Spinal cord (tissue), 10 donors: ENCODE data around the gene UBE4B. TPM values are rescaled to one million over a fixed set of nuclear protein-coding genes. Genes with fewer than 3 reads are reported as not detected.
"Not testable (repeated sequence)": the region's sequence is repeated elsewhere in the genome, so short reads cannot be mapped to it uniquely, and the experiment has no call there.

ENCODE experiments used
- DNase-seq, 6 donors: peaks; one replicate each; pipeline versions ENCODE4 v3.0.0 to v3.0.0-alpha.2; 2013 to 2015; ENCODE audit warnings: low spot score in 6 of 6, low read depth in 4 of 6
- H3K27ac ChIP-seq: one replicate; pipeline ENCODE4 v1.5.1; 2013; ENCODE audit warnings: low read depth, low read length, control low read depth
- H3K27me3 ChIP-seq: one replicate; pipeline ENCODE4 v1.6.1; 2013; ENCODE audit warnings: low read length; ENCODE audit not compliant: control insufficient read depth, insufficient read depth
- H3K36me3 ChIP-seq: one replicate; pipeline ENCODE4 v1.6.1; 2013; ENCODE audit warnings: low read length; ENCODE audit not compliant: control insufficient read depth, insufficient read depth
- H3K4me1 ChIP-seq: one replicate; pipeline ENCODE4 v1.6.1; 2013; ENCODE audit warnings: low read length; ENCODE audit not compliant: control insufficient read depth, insufficient read depth
- H3K4me3 ChIP-seq: one replicate; pipeline ENCODE4 v1.5.1; 2013; ENCODE audit warnings: low read depth, low read length, control low read depth
- H3K9me3 ChIP-seq: one replicate; pipeline ENCODE4 v1.6.1; 2013; ENCODE audit warnings: low read length; ENCODE audit not compliant: control insufficient read depth, insufficient read depth
- WGBS: methylation state at CpG from one replicate; pipeline ENCODE4 v1.1.5; 2013; ENCODE audit warnings: missing lambda C conversion rate; ENCODE audit not compliant: insufficient coverage; 5-methylcytosine and 5-hydroxymethylcytosine counted together
- polyA plus RNA-seq, 2 donors: library from polyadenylated mRNA; unstranded; fragments of 120-200 nt; gene quantifications; one replicate each; pipeline ENCODE4 v1.2.1, GENCODE V29; 2013; ENCODE audit not compliant: insufficient read length in 2 of 2
- total RNA-seq, 2 donors: library from RNA; depleted of rRNA in 1 of 2; stranded (reverse); fragments of 120-200 nt in 1 of 2; fragments of >200 nt in 1 of 2; gene quantifications; one replicate each; pipeline versions ENCODE4 v1.2.3 to v1.2.4, GENCODE V29; 2013 to 2014
- donor health status: healthy.

UBE4B gene
- total and polyA plus RNA-seq, 4 donors: 35.4 to 47.6 (median 39.3) TPM

- H3K27me3 ChIP-seq: no peaks in the 10 kb centered on the region
- no peak overlapping the region for H3K4me3 ChIP-seq
- DNase-seq: peak in 2 of 6 donors; percentile 42 to 64
- H3K36me3 ChIP-seq: peaks cover 16% of the 10 kb centered on the region
- no peak overlapping the region for H3K27ac ChIP-seq
- no peaks in the 10 kb centered on the region for H3K4me1 ChIP-seq
- H3K9me3 ChIP-seq: no peaks in the 10 kb centered on the region
- 57% methylated on average over 3 of the region's 4 CpGs for WGBS
Measured at GRCh38 chr1:10105484-10105883, 72.7 kb downstream of the UBE4B start.

GRCh38 chr1:10106241-10106640 is 73.5 kb downstream of the UBE4B start:
- no peaks in the 10 kb centered on the region for H3K4me1 ChIP-seq
- H3K27ac ChIP-seq: no peak overlapping the region
- H3K27me3 ChIP-seq: no peaks in the 10 kb centered on the region
- 94% methylated on average over 12 of the region's 17 CpGs for WGBS
- no peak overlapping the region for H3K4me3 ChIP-seq
- peaks cover 21% of the 10 kb centered on the region for H3K36me3 ChIP-seq
- H3K9me3 ChIP-seq: no peaks in the 10 kb centered on the region
- no peak for DNase-seq

GRCh38 chr1:10106756-10107475 is 74.2 kb downstream of the UBE4B start:
- H3K27me3 ChIP-seq: no peaks in the 10 kb centered on the region
- H3K27ac ChIP-seq: no peak overlapping the region
- WGBS: 95% methylated on average over 4 of the region's 7 CpGs
- no peak overlapping the region for H3K4me3 ChIP-seq
- H3K9me3 ChIP-seq: no peaks in the 10 kb centered on the region
- no peak for DNase-seq
- no peaks in the 10 kb centered on the region for H3K4me1 ChIP-seq
- H3K36me3 ChIP-seq: peaks cover 21% of the 10 kb centered on the region

GRCh38 chr1:10107476-10107847 is 74.7 kb downstream of the UBE4B start:
- H3K4me1 ChIP-seq, H3K27ac ChIP-seq, H3K27me3 ChIP-seq, H3K4me3 ChIP-seq, H3K9me3 ChIP-seq, DNase-seq: not testable (repeated sequence)
- peaks cover 21% of the 10 kb centered on the region for H3K36me3 ChIP-seq
- WGBS: 100% methylated on average over 5 of the region's 8 CpGs

- Histone ChIP-seq H3K27ac (no peak overlapping the region), H3K27me3 (no peaks in the 10 kb centered on the region), H3K4me3 (no peak overlapping the region), H3K36me3 (peaks cover 21% of the 10 kb centered on the region), H3K9me3 (no peaks in the 10 kb centered on the region), H3K4me1 (no peaks in the 10 kb centered on the region)
- 29% methylated on average over 1 of the region's 8 CpGs for WGBS
- DNase-seq: no peak
Measured at GRCh38 chr1:10108134-10108663, 75.4 kb downstream of the UBE4B start.

GRCh38 chr1:10108948-10109708 is 76.4 kb downstream of the UBE4B start:
- no peaks in the 10 kb centered on the region for H3K27me3 ChIP-seq
- DNase-seq: peak in 1 of 6 donors; percentile 59
- H3K4me1 ChIP-seq: no peaks in the 10 kb centered on the region
- 80% methylated on average over 8 of the region's 11 CpGs for WGBS
- no peak overlapping the region for H3K4me3 ChIP-seq
- H3K9me3 ChIP-seq: no peaks in the 10 kb centered on the region
- no peak overlapping the region for H3K27ac ChIP-seq
- H3K36me3 ChIP-seq: peaks cover 20% of the 10 kb centered on the region

GRCh38 chr1:10113501-10113900 is 80.7 kb downstream of the UBE4B start:
- no peaks in the 10 kb centered on the region for H3K4me1 ChIP-seq
- H3K36me3 ChIP-seq: peaks cover 15% of the 10 kb centered on the region
- 93% methylated on average over 9 of the region's 12 CpGs for WGBS
- H3K27ac ChIP-seq: no peak overlapping the region
- no peaks in the 10 kb centered on the region for H3K9me3 ChIP-seq
- no peak overlapping the region for H3K4me3 ChIP-seq
- no peaks in the 10 kb centered on the region for H3K27me3 ChIP-seq
- DNase-seq: no peak

GRCh38 chr1:10114746-10115145 is 82.0 kb downstream of the UBE4B start:
- H3K27me3 ChIP-seq: no peaks in the 10 kb centered on the region

GRCh38 chr1:10117132-10117531 is 84.4 kb downstream of the UBE4B start:
- Histone ChIP-seq H3K36me3 (peaks cover 24% of the 10 kb centered on the region), H3K27me3 (no peaks in the 10 kb centered on the region), H3K4me1 (no peaks in the 10 kb centered on the region), H3K4me3 (no peak overlapping the region), H3K9me3 (no peaks in the 10 kb centered on the region), H3K27ac (no peak overlapping the region)
- no peak for DNase-seq
- no CpG with 5 or more reads among the region's 1 CpG for WGBS

More at GRCh38 chr1:10114746-10115145, 82.0 kb downstream of the UBE4B start:
- no peak for DNase-seq
- no peak overlapping the region for H3K27ac ChIP-seq
- peaks cover 23% of the 10 kb centered on the region for H3K36me3 ChIP-seq
- H3K9me3 ChIP-seq: no peaks in the 10 kb centered on the region
- H3K4me1 ChIP-seq: no peaks in the 10 kb centered on the region
- H3K4me3 ChIP-seq: no peak overlapping the region
- WGBS: 68% methylated on average over 3 of the region's 6 CpGs
